Mesodermal cell (in vitro differentiated cells): Measurements from ENCODE around the gene AMMECR1L.
"Not testable (repeated sequence)": the region's sequence is repeated elsewhere in the genome, so short reads cannot be mapped to it uniquely, and the experiment has no call there.

Experiments used
- H3K27ac ChIP-seq: 2 replicates; pipeline ENCODE4 v1.7.0; 2013; ENCODE audit warnings: mild to moderate bottlenecking, low read depth, low read length, moderate library complexity; ENCODE audit not compliant: severe bottlenecking
- H3K36me3 ChIP-seq: 2 replicates; pipeline ENCODE4 v1.7.1; 2013; ENCODE audit warnings: mild to moderate bottlenecking, low read length, moderate library complexity; ENCODE audit not compliant: control insufficient read depth, insufficient read depth
- H3K4me1 ChIP-seq: one replicate; pipeline ENCODE4 v1.7.1; 2013; ENCODE audit warnings: mild to moderate bottlenecking, low read length; ENCODE audit not compliant: insufficient read depth, control insufficient read depth, poor library complexity, severe bottlenecking
- H3K4me3 ChIP-seq: 2 replicates; pipeline ENCODE4 v1.7.0; 2013; ENCODE audit warnings: low read length, control low read depth, mild to moderate bottlenecking; ENCODE audit not compliant: insufficient read depth, poor library complexity, severe bottlenecking; ENCODE audit errors: extremely low read depth
- H3K9me3 ChIP-seq: 2 replicates; pipeline ENCODE4 v1.7.1; 2013; ENCODE audit warnings: mild to moderate bottlenecking, low read length, moderate library complexity; ENCODE audit not compliant: control insufficient read depth
- WGBS, 2 experiments: methylation state at CpG; one replicate each; pipeline ENCODE4 v1.1.5; 2013; ENCODE audit warnings: missing lambda C conversion rate in 2 of 2; ENCODE audit not compliant: insufficient coverage in 2 of 2; 5-methylcytosine and 5-hydroxymethylcytosine counted together

AMMECR1L gene

DNA sequence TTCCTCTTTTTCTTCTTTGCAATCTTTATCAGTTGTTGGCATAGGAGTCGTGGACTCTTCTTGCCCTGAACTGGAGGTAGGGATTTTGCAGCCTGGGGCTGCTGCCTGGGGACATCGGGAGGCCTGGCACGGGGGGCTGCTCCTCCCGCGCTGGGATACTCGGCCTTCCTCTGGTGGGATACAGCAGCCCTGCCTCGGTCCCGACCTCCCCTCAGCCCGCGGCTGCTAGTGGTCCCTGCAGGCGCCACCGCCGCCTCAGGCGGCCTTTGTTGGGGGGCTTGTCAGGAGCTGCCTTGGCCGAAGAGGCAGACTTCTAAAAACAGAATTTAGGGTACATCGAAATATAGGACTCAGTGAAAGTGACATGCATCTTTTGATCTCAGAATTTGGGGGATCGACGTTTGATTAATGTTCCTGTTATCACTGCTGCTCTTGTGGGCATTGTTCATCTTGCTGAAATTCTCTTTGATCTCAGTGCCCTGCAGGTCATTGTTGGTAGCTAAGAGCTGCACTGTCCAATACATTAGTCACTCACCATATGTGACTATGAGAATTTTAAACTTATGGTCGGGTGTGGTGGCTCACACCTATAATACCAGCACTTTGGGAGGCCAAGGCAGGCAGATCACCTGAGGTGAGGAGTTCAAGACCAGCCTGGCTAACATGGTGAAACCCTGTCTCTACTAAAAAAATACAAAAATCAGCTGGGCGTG is 44.1 kb downstream of the AMMECR1L start:
- Histone ChIP-seq H3K4me1 (no peaks in the 10 kb centered on the region), H3K36me3 (peaks cover 18% of the 10 kb centered on the region), H3K4me3 (no peak overlapping the region), H3K9me3 (no peaks in the 10 kb centered on the region), H3K27ac (no peak overlapping the region)
- 86 to 87% methylated on average over 18 to 20 of the region's 20 CpGs for WGBS, 2 experiments

DNA sequence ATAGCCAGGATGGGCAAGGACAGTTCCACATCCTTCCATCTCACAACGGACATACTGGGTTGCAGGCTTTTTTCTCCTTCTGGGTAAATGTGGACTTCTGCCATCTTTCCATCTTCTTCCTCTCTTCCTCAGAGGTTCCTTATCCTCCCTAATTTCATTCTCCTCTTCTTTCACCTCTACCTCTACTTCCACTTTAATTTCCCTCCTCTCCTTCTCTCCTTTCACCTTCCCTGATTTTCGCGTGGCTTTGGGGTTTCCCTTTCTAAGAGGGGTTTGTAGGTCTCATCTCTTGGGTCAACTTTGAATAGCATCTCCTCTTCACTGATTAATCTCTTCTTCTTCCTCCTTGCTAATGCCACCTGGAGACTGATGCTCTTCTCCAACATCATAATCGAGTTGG is 44.9 kb downstream of the AMMECR1L start:
- no peaks in the 10 kb centered on the region for H3K4me1 ChIP-seq
- H3K4me3 ChIP-seq: no peak overlapping the region
- H3K27ac ChIP-seq: no peak overlapping the region
- 90 to 100% methylated on average over 2 of the region's 4 CpGs for WGBS, 2 experiments
- H3K9me3 ChIP-seq: no peaks in the 10 kb centered on the region
- peaks cover 11% of the 10 kb centered on the region for H3K36me3 ChIP-seq

DNA sequence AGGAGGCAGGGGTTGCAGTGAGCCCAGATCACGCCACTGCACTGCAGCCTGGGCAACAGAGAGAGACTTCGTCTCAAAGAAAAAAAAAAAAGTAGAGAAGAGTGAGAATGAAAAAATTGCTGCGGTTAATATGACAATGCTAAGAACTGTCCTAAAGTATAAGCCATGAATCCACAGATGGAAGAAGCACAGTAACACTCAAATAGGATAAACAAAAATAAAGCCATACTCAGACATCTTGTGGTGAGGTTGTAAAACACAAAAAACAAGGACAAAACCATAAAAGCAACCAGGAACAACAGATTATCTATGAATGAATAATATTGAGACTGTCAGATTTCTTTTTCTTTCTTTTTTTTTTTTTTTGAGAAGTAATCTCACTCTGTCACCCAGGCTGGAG is 50.8 kb downstream of the AMMECR1L start:
- no peak overlapping the region for H3K4me3 ChIP-seq
- no peaks in the 10 kb centered on the region for H3K36me3 ChIP-seq
- no peaks in the 10 kb centered on the region for H3K9me3 ChIP-seq
- WGBS, 2 experiments: 86 to 93% methylated on average over 1 to 2 of the region's 3 CpGs
- no peaks in the 10 kb centered on the region for H3K4me1 ChIP-seq
- no peak overlapping the region for H3K27ac ChIP-seq

DNA sequence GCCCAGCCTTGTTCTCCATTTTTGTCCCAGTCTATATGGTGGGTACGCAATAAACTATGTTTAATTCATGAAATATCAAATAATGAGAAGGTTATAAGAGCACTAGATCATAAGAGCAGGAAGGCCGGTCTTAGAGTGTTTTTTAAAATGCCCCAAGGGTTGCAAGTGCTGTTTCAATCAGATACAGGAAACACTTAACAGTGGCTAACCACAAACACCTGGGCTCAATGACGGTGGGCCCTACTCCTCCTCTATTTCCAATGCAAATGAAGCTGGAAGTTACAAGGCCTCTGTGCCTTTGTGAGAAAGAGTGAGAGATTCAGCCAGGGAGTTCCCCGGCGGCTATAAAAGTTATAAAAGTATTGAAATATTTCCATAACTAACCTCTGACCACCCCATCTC is 55.9 kb downstream of the AMMECR1L start:
- H3K27ac ChIP-seq: no peak overlapping the region
- WGBS, 2 experiments: 0 to 100% methylated on average over 1 of the region's 5 CpGs

DNA sequence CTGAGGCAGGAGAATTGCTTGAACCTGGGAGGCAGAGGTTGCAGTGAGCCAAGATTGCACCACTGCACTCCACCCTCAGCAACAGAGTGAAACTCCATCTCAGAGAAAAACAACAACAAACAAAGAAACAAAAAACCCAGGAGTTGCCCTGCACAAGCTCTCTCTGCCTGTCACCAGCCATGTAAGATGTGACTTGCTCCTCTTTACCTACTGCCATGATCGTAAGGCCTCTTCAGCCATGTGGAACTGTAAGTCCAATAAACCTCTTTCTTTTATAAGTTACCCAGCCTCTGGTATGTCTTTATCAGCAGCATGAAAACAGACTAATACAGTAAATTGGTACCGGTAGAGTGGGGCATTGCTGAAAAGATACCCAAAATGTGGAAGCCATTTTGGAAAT is 59.0 kb downstream of the AMMECR1L start:
- WGBS, 2 experiments: 94 to 95% methylated on average over 2 of the region's 2 CpGs
- not testable (repeated sequence) for H3K27ac ChIP-seq, H3K4me3 ChIP-seq, H3K36me3 ChIP-seq, H3K4me1 ChIP-seq, H3K9me3 ChIP-seq

More for the DNA sequence above, 55.9 kb downstream of the AMMECR1L start:
- Histone ChIP-seq H3K4me1 (no peaks in the 10 kb centered on the region), H3K9me3 (peaks cover 5% of the 10 kb centered on the region), H3K4me3 (no peak overlapping the region), H3K36me3 (no peaks in the 10 kb centered on the region)

DNA sequence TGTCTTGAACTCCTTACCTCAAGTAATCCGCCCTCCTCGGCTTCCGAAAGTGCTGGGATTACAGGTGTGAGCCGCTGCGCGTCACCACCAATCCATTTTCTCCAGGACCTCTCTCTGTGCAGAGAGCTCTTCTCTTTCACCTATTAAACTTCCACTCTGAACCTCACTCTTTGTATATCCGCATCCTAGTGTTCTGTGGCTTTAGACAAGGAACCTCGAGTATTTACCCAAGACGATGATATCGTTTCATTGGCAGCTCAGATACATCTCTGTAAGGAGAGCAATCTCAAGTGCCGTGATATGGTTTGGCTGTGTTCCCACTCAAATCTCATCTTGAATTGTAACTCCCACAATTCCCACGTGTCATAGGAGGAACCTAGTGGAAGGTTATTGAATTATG is 59.7 kb downstream of the AMMECR1L start:
- no peak overlapping the region for H3K4me3 ChIP-seq
- WGBS, 2 experiments: 86 to 95% methylated on average over 11 of the region's 12 CpGs
- H3K27ac ChIP-seq: no peak overlapping the region
- H3K9me3 ChIP-seq: peaks cover 9% of the 10 kb centered on the region
- H3K36me3 ChIP-seq: no peaks in the 10 kb centered on the region
- no peaks in the 10 kb centered on the region for H3K4me1 ChIP-seq

DNA sequence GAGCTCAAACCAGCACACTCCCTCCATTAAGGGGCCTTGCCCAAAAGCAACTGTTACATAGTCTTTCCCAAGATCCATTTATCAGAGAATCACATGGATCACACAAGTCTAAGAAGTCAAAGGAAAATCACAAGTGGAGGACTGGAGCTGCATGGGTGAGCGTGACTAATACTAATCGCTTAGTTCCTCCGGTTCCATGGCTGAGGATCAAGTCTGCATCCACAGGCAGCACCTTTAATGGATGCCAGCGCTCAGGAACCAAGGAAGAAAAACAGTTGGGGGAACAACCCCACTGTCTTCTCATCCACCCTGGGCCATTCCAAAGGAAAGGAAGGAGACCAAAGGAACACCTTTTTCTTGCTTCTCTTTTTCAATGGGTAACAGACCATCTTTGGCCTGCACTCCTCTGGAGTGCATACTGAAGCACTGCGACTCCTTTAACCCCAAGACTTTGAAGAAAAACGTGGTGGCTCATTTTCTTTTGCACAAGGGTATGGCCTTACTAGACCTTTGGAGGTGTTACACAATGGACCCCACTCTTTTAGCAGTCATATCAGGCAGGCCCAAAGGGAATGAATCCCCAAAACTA is 65.6 kb downstream of the AMMECR1L start:
- peaks cover 20% of the 10 kb centered on the region for H3K9me3 ChIP-seq
- H3K4me3 ChIP-seq: no peak overlapping the region
- H3K4me1 ChIP-seq: no peaks in the 10 kb centered on the region
- H3K36me3 ChIP-seq: no peaks in the 10 kb centered on the region
- WGBS, 2 experiments: 76 to 83% methylated on average over 6 of the region's 6 CpGs
- H3K27ac ChIP-seq: no peak overlapping the region

DNA sequence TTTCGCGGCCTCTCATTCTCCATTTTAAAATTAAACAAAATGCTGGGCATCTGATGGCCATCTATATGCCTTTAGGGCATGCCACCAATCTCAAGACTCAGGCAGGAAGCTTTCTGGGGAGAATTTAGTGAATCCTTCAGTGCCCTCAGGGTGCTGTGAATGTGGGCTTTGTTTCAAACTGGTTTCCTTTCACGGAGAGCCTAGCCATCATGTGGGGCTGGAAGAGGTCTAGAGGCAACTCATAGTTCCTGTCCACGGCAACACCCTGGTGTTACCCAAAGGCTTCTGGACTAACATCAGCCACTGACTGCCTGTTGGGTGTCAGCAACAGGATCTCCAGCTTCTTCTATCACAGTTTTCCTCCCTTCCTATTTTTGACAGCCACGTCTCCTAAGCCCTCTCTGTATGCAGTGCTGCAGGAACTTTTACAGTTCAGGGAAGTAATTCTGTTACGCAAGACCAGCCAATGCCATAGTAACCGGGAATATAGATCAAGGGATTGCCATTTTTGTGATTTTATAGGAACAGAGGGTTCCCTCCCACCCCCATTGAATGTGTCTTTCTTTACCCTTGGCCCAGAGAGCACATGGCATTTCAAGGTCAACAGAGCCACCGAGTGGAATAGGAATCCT is 66.8 kb downstream of the AMMECR1L start:
- Histone ChIP-seq H3K9me3 (peaks cover 20% of the 10 kb centered on the region), H3K27ac (no peak overlapping the region), H3K4me3 (no peak overlapping the region), H3K36me3 (no peaks in the 10 kb centered on the region), H3K4me1 (no peaks in the 10 kb centered on the region)
- WGBS, 2 experiments: 82 to 96% methylated on average over 6 of the region's 8 CpGs

DNA sequence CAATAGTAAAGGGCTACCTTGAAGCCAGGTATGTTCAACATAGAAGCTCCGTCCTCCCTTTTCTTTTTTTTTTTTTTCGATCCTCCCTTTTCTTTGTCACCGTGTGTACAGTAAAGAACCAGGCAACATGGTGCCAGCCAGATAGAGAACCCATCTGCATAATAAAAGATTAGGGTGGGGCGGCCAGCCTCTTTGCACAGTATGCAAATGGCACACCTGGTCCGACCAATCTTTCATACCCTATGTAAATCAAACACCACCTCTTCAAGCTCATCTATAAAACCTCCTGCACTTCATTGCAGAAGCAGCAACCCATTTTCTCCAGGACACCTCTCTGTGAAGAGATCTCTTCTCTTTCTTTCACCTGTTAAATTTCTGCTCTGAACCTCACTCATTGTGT is 67.5 kb downstream of the AMMECR1L start:
- WGBS, 2 experiments: 74 to 84% methylated on average over 2 to 3 of the region's 5 CpGs

DNA sequence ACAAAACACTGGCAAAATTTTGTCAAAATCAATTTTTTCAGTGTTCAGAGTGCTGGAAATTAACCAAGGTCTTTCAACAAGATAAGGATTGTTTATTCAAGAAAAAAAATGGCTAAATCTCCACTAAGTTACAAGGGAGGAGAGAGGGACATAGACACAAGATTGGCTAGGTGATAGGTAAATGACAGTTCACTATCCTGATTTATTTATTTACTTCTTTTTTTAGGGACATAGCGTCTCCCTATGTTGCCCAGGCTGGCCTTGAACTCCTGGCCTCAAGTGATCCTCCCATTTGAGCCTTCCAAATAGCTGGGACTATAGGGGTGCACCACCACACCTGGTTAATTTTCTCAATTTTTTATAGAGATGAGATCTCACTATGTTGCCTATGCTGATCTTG is 71.1 kb downstream of the AMMECR1L start:
- no peak overlapping the region for H3K4me3 ChIP-seq
- peaks cover 5% of the 10 kb centered on the region for H3K9me3 ChIP-seq
- no peak overlapping the region for H3K27ac ChIP-seq
- H3K4me1 ChIP-seq: peaks cover 3% of the 10 kb centered on the region
- no peaks in the 10 kb centered on the region for H3K36me3 ChIP-seq
- WGBS, 2 experiments: 83% methylated on average over 1 of the region's 1 CpG; no CpG with 5 or more reads in 1 of the 2 experiments

More for the DNA sequence above, 67.5 kb downstream of the AMMECR1L start:
- Histone ChIP-seq H3K4me3 (no peak overlapping the region), H3K27ac (no peak overlapping the region), H3K36me3 (no peaks in the 10 kb centered on the region), H3K4me1 (no peaks in the 10 kb centered on the region), H3K9me3 (peaks cover 20% of the 10 kb centered on the region)

DNA sequence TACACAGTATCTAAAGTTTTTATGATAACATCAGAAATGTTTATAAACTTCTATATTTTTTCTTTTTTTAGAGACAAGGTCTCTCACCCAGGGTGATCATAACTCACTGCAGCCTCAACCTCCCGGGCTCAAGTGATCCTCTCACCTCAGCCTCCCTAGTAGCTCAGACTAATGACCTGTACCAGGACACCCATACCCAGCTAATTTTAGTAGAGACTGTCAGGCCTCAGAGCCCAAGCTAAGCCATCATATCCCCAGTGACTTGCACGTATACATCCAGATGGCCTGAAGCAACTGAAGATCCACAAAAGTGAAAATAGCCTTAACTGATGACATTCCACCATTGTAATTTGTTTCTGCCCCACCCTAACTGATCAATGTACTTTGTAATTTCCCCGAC is 73.3 kb downstream of the AMMECR1L start:
- H3K27ac ChIP-seq: not testable (repeated sequence)

More for the DNA sequence above, 73.3 kb downstream of the AMMECR1L start:
- not testable (repeated sequence) for H3K36me3 ChIP-seq, H3K4me1 ChIP-seq, H3K9me3 ChIP-seq, H3K4me3 ChIP-seq
- 100% methylated on average over 2 to 3 of the region's 3 CpGs for WGBS, 2 experiments
